ES-I3 (cell line): ENCODE results near the gene MORN1.

Experiments
- H3K36me3 ChIP-seq: 2 replicates; pipeline ENCODE4 v1.6.1; 2013; ENCODE audit warnings: mild to moderate bottlenecking, low read length, control low read depth, moderate library complexity; ENCODE audit not compliant: insufficient read depth
- H3K4me1 ChIP-seq: 2 replicates; pipeline ENCODE4 v1.6.1; 2013; ENCODE audit warnings: mild to moderate bottlenecking, control low read depth, low read length; ENCODE audit not compliant: insufficient read depth
- H3K9ac ChIP-seq: 2 replicates; pipeline ENCODE4 v1.6.1; 2013; ENCODE audit warnings: low read depth, mild to moderate bottlenecking, low read length, moderate library complexity
- H3K9me3 ChIP-seq: 2 replicates; pipeline ENCODE4 v1.6.1; 2013; ENCODE audit warnings: mild to moderate bottlenecking, low read length, moderate library complexity; ENCODE audit not compliant: control insufficient read depth, insufficient read depth

MORN1 gene

GRCh38 chr1:2345297-2346075, 45.9 kb downstream of the MORN1 start:
- Histone ChIP-seq H3K36me3 (no peaks in the 10 kb centered on the region), H3K9me3 (no peaks in the 10 kb centered on the region), H3K4me1 (no peaks in the 10 kb centered on the region), H3K9ac (no peak overlapping the region)

- Histone ChIP-seq H3K9me3 (no peaks in the 10 kb centered on the region), H3K9ac (no peak overlapping the region), H3K36me3 (no peaks in the 10 kb centered on the region), H3K4me1 (no peaks in the 10 kb centered on the region)
Measured at GRCh38 chr1:2344744-2345296, 46.5 kb downstream of the MORN1 start.

- Histone ChIP-seq H3K4me1 (no peaks in the 10 kb centered on the region), H3K36me3 (no peaks in the 10 kb centered on the region), H3K9me3 (no peaks in the 10 kb centered on the region), H3K9ac (no peak overlapping the region)
Measured at GRCh38 chr1:2344121-2344681, 47.2 kb downstream of the MORN1 start.

DNA sequence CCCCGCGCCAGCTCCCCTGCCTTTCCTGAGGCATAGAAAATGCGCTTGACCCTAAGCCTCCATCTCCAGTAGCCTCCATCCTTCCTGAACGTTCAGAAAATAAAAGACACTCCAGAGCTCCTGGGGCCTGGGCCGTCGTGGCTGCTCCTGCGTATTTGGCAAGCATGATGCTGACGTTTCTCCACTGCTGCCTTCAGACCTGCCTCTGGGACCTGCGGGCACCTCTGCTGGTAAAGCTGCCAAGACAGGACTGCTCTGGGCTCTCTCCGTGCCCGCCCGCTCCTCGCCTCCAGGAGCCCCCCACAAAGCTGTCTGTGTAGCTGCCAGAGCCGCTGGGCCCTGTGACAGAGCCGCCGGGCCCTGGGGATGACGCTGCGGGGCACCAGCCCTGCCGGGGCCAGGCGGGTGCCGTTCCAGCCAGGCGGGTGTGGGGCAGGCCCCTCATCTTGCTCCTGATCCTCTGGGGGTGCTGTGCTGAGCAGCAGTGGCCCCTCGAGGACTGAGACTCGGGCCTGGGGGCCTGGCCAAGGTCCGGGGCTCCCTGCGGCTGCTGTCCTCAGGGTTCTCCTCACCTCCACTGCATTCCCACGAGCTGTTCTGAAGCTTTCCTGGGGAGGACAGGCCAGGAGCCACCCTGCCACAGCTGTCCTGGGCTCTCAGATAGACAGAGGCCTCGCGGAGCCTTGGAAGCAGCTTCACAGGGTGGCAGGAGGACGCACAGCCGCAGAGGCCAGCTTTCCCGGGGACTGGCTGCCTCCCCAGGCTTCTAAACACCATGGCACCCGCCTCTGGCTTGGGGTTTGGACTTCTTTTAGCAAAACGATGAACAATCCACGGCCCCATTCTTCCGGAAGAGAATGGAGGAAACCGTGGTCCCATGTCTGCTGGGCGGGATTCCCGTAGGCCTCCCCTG, 48.1 kb downstream of the MORN1 start:
- H3K9me3 ChIP-seq: no peaks in the 10 kb centered on the region
- no peaks in the 10 kb centered on the region for H3K36me3 ChIP-seq
- H3K9ac ChIP-seq: no peak overlapping the region
- no peaks in the 10 kb centered on the region for H3K4me1 ChIP-seq

DNA sequence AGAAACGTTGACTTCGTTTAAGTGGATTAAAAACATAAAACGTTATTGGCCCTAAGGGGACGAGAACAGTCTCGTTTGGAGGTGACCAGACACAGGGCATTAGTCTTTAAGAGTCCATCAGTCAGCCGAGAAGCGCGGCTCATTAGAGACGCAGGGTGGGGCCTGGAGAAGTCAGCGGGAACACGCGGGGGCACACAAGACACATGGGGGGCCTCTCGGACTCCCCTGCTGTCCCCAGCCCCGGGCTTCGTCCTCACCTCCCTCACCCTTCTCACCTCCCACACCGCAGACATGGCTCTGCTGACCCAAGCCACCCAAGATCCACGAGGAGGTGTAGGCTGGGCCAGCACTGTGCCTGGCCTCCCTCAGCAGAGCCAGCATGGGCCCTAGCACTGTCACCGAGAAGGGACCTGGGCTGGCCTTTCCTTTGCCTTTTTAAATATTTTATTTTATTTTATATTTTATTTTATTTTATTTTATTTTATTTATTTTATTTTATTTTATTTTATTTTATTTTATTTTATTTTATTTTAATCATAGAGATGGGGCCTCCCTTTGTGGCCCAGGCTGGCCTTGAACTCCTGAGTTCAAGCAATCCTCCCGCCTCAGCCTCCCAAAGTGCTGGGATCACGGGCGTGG, 48.9 kb downstream of the MORN1 start:
- Histone ChIP-seq H3K36me3 (no peaks in the 10 kb centered on the region), H3K9ac (no peak overlapping the region), H3K4me1 (no peaks in the 10 kb centered on the region), H3K9me3 (no peaks in the 10 kb centered on the region)

DNA sequence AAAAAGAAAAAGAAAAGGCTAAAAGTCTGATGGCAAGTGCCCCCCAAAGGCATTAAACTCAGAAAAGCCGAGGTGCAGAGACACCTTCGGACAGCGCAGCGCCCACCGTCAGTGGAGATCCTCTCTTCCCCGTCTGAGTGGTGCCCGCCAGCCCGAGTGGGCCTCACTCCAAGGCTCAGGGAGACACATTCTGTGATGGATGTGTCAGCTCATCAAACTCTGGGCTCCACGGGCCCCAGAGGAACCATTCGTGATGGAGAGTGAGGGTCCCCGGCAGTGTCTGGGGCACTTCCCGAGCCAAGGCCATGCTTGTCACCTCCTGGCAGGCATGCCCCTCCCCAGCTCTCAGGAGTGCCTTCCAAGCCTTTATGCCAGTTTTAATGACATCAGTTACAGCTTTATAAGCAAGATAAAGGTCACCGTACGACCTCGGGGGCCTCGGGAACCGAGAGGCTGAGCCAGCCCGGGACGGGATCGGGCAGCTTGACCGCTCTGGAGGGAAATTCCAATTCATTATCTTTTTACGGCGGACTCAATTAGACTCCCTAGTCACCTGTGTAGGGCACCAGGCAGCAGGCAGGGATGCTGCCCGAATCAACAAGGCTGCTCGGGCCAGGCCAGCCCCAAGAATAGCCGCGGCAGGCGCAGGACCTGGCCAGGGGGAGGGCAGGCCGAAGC, 49.5 kb downstream of the MORN1 start:
- Histone ChIP-seq H3K9me3 (no peaks in the 10 kb centered on the region), H3K36me3 (no peaks in the 10 kb centered on the region), H3K9ac (no peak overlapping the region), H3K4me1 (no peaks in the 10 kb centered on the region)

DNA sequence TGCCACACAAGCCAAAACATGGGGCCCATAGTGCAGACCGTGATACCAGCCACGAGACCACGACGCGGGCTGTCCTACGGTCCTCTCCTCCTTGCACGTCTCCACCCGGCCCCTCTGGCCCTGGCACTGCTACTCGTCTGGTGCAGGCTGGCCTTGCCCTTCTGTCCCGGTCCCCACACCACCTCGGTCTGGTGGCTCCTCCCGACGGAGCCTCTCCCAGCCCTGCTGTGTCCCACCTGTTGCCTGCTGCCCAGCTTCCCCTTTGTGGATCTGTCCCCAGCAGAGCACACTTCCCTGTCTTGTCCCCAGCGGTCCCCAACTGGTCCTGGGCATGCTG, 50.5 kb downstream of the MORN1 start:
- no peak overlapping the region for H3K9ac ChIP-seq
- H3K4me1 ChIP-seq: no peaks in the 10 kb centered on the region
- H3K9me3 ChIP-seq: no peaks in the 10 kb centered on the region
- H3K36me3 ChIP-seq: no peaks in the 10 kb centered on the region

GRCh38 chr1:2340086-2340917, 51.1 kb downstream of the MORN1 start:
- H3K36me3 ChIP-seq: no peaks in the 10 kb centered on the region
- H3K9ac ChIP-seq: no peak overlapping the region
- no peaks in the 10 kb centered on the region for H3K9me3 ChIP-seq
- no peaks in the 10 kb centered on the region for H3K4me1 ChIP-seq

- Histone ChIP-seq H3K9ac (no peak overlapping the region), H3K4me1 (no peaks in the 10 kb centered on the region)
Measured at GRCh38 chr1:2339206-2340085, 51.9 kb downstream of the MORN1 start.

GRCh38 chr1:2337501-2337900, 53.9 kb downstream of the MORN1 start:
- Histone ChIP-seq H3K4me1 (no peaks in the 10 kb centered on the region), H3K9me3 (no peaks in the 10 kb centered on the region), H3K36me3 (no peaks in the 10 kb centered on the region), H3K9ac (no peak overlapping the region)

More at GRCh38 chr1:2339206-2340085, 51.9 kb downstream of the MORN1 start:
- no peaks in the 10 kb centered on the region for H3K36me3 ChIP-seq
- H3K9me3 ChIP-seq: no peaks in the 10 kb centered on the region

- H3K9ac ChIP-seq: no peak overlapping the region
- no peaks in the 10 kb centered on the region for H3K4me1 ChIP-seq
- no peaks in the 10 kb centered on the region for H3K9me3 ChIP-seq
- no peaks in the 10 kb centered on the region for H3K36me3 ChIP-seq
Measured at GRCh38 chr1:2337081-2337480, 54.3 kb downstream of the MORN1 start.

GRCh38 chr1:2336499-2336898, 54.9 kb downstream of the MORN1 start:
- Histone ChIP-seq H3K9me3 (no peaks in the 10 kb centered on the region), H3K36me3 (no peaks in the 10 kb centered on the region), H3K9ac (no peak overlapping the region), H3K4me1 (no peaks in the 10 kb centered on the region)
